GM23248 (cell line): ENCODE measurements around the gene LAMA2. TPM values are rescaled to one million over a fixed set of nuclear protein-coding genes. Genes with fewer than 3 reads are reported as not detected.

Source experiments
- DNase-seq: peaks from one replicate; pipeline ENCODE4 v3.0.0-alpha.2; 2015
- H2AFZ ChIP-seq: fragments of 200-600 bp; sonication (generic); 2 replicates; pipeline ENCODE4 v1.6.1; 2016; ENCODE audit warnings: antibody characterized with exemption
- H3F3A ChIP-seq: fragments of 200-600 bp; sonication (generic); 2 replicates; pipeline ENCODE4 v1.6.1; 2016; ENCODE audit warnings: mild to moderate bottlenecking, antibody characterized with exemption, mixed run types; ENCODE audit not compliant: insufficient read depth
- H3K27ac ChIP-seq: fragments of 200-600 bp; sonication (generic); 2 replicates; pipeline ENCODE4 v1.5.1; 2016; ENCODE audit warnings: mild to moderate bottlenecking
- H3K27me3 ChIP-seq: fragments of 200-600 bp; sonication (generic); replicated peaks from 2 replicates; pipeline ENCODE4 v1.6.1; 2016; ENCODE audit warnings: mild to moderate bottlenecking; ENCODE audit not compliant: insufficient read depth
- H3K36me3 ChIP-seq: fragments of 200-600 bp; sonication (generic); 2 replicates; pipeline ENCODE4 v1.6.1; 2016; ENCODE audit warnings: low read depth, mild to moderate bottlenecking
- H3K4me1 ChIP-seq: fragments of 200-600 bp; sonication (generic); 2 replicates; pipeline ENCODE4 v1.6.1; 2016; ENCODE audit warnings: mild to moderate bottlenecking; ENCODE audit not compliant: insufficient read depth
- H3K4me2 ChIP-seq: fragments of 200-600 bp; sonication (generic); one replicate; pipeline ENCODE4 v1.6.1; 2016; ENCODE audit warnings: mild to moderate bottlenecking; ENCODE audit not compliant: unreplicated experiment
- H3K4me3 ChIP-seq: fragments of 200-600 bp; sonication (generic); 2 replicates; pipeline ENCODE4 v1.5.1; 2016; ENCODE audit warnings: mild to moderate bottlenecking
- H3K79me2 ChIP-seq: fragments of 200-600 bp; sonication (generic); 2 replicates; pipeline ENCODE4 v1.6.1; 2016; ENCODE audit warnings: mild to moderate bottlenecking; ENCODE audit not compliant: insufficient read depth
- H3K9ac ChIP-seq: fragments of 200-600 bp; sonication (generic); 2 replicates; pipeline ENCODE4 v1.6.1; 2016; ENCODE audit warnings: mild to moderate bottlenecking
- H3K9me2 ChIP-seq: fragments of 200-600 bp; sonication (generic); 2 replicates; pipeline ENCODE4 v1.6.1; 2016; ENCODE audit warnings: mixed run types, mild to moderate bottlenecking, moderate library complexity; ENCODE audit not compliant: insufficient read depth
- H3K9me3 ChIP-seq: fragments of 200-600 bp; sonication (generic); one replicate; pipeline ENCODE4 v1.6.1; 2017; ENCODE audit warnings: low read depth
- H4K20me1 ChIP-seq: fragments of 200-600 bp; sonication (generic); 2 replicates; pipeline ENCODE4 v1.6.0; 2016; ENCODE audit not compliant: insufficient read depth
- EZH2 ChIP-seq: fragments of 200-600 bp; sonication (generic); IDR thresholded peaks from 2 replicates; pipeline ENCODE4 v1.6.1; 2018; ENCODE audit warnings: antibody characterized with exemption, mild to moderate bottlenecking; ENCODE audit not compliant: insufficient read depth, poor library complexity, severe bottlenecking
- EZH2phosphoT487 ChIP-seq: fragments of 200-600 bp; sonication (generic); IDR thresholded peaks from 2 replicates; pipeline ENCODE4 v1.6.1; 2018; ENCODE audit warnings: antibody characterized with exemption, moderate library complexity, mild to moderate bottlenecking, low read depth; ENCODE audit not compliant: insufficient read depth
- WGBS, 2 experiments: methylation state at CpG; one replicate each; pipeline ENCODE4 v1.1.6; 2015 to 2017; ENCODE audit warnings: low lambda C conversion rate in 2 of 2, low coverage in 1 of 2; ENCODE audit errors: missing lambda C conversion rate in 2 of 2; 5-methylcytosine and 5-hydroxymethylcytosine counted together
- in situ Hi-C: fragments of 300-500 bp; cut with MboI; formaldehyde crosslinking; loops from 2 replicates; pipeline ENCODE4 v1.15.0; 2020
- polyA plus RNA-seq: library from polyadenylated mRNA; unstranded; fragments of >200 nt; fragmentation: Nextera tagmentation; extraction: Ambion mirVana; gene quantifications from 2 replicates; pipeline ENCODE4 v1.2.1, GENCODE V29; 2016
- total RNA-seq: library from RNA; depleted of rRNA; stranded (reverse); fragments of >200 nt; shearing (Covaris generic); gene quantifications from 2 replicates; pipeline ENCODE4 v1.2.3, GENCODE V29; 2014

Gene LAMA2
- total and polyA plus RNA-seq, 2 experiments from 2014 or later, result 8.3 to 31.1 TPM

GRCh38 chr6:129177801-129178200 lies 294.9 kb downstream of the LAMA2 start:
- Histone ChIP-seq H3K79me2 (no peaks in the 10 kb centered on the region), H3K4me1 (peaks cover 8% of the 10 kb centered on the region; the same call in 1 of the 2 replicates), H3K9me2 (no peaks in the 10 kb centered on the region), H3K4me3 (no peak overlapping the region), H4K20me1 (no peaks in the 10 kb centered on the region), H3F3A (no peaks in the 10 kb centered on the region), H3K36me3 (no peaks in the 10 kb centered on the region), H3K9ac (no peak overlapping the region), H3K27ac (no peak overlapping the region), H2AFZ (no peak overlapping the region), H3K4me2 (no peak overlapping the region), H3K9me3 (no peaks in the 10 kb centered on the region), H3K27me3 (no peaks in the 10 kb centered on the region)
- DNase-seq, result no peak
- TF ChIP-seq EZH2, result no peak
- no peak for TF ChIP-seq EZH2phosphoT487
- 91 to 93% methylated on average over 4 of the region's 4 CpGs for WGBS, 2 experiments
- in situ Hi-C loops, result no loop called here

DNA sequence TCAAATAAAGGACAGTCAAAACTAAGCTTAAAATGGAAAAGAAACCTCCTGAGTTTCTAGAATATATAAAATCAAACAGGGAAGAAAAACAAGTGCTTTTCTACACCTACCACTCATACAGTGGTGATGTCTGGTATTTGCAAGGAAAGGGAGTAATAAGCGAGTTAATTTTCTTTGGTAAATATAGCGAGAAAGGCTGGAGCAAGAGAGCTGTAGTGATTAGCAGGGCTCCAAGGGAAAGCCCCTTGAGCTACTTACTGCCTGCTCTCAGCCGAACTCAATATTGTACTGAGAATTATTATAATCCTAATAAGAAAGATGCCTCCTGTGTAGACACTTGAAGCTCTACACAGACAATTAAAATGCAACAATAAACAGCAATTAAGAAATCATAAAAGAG lies 296.3 kb downstream of the LAMA2 start:
- H3K36me3 ChIP-seq, result no peaks in the 10 kb centered on the region
- H3K9me3 ChIP-seq, result no peaks in the 10 kb centered on the region
- no peaks in the 10 kb centered on the region for H3K27me3 ChIP-seq
- DNase-seq, result no peak
- H3K4me1 ChIP-seq, result peaks cover 22% of the 10 kb centered on the region
- WGBS, 2 experiments, result 94 to 96% methylated on average over 3 of the region's 3 CpGs
- no peaks in the 10 kb centered on the region for H4K20me1 ChIP-seq
- H3K4me3 ChIP-seq, result no peak overlapping the region
- H3K9me2 ChIP-seq, result no peaks in the 10 kb centered on the region
- in situ Hi-C loops, result no loop called here
- H3K79me2 ChIP-seq, result no peaks in the 10 kb centered on the region
- TF ChIP-seq EZH2 (no peak), EZH2phosphoT487 (no peak)
- no peak overlapping the region for H3K27ac ChIP-seq
- H2AFZ ChIP-seq, result no peak overlapping the region
- no peak overlapping the region for H3K9ac ChIP-seq
- no peak overlapping the region for H3K4me2 ChIP-seq
- H3F3A ChIP-seq, result peaks cover 15% of the 10 kb centered on the region

DNA sequence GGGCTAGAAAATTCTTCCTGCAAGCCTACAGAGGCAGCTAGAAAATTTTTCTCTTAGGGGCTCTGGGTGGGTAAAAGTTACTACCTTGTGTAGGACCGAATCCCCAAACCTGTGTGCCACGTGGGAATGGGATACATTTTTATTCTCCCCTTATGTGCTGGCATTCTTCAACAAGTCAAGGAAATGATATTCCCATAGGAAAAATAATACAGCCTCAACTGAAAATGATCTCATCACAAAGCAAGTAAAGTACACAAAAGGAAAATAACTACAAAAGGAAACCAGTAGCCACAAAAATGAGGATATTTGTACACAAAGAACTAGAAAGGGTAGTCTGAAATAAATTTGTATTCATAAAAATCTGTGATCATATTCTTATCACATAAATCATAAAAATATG lies 298.1 kb downstream of the LAMA2 start:
- Histone ChIP-seq H3K9me3 (no peaks in the 10 kb centered on the region), H3F3A (peaks cover 27% of the 10 kb centered on the region), H3K27ac (no peak overlapping the region), H3K36me3 (no peaks in the 10 kb centered on the region), H3K79me2 (no peaks in the 10 kb centered on the region), H3K4me3 (no peak overlapping the region), H3K27me3 (no peaks in the 10 kb centered on the region), H3K9me2 (no peaks in the 10 kb centered on the region), H3K9ac (no peak overlapping the region), H3K4me2 (no peak overlapping the region), H4K20me1 (no peaks in the 10 kb centered on the region), H2AFZ (no peak overlapping the region), H3K4me1 (peaks cover 34% of the 10 kb centered on the region)
- DNase-seq, result no peak
- in situ Hi-C loops, result no loop called here
- TF ChIP-seq EZH2phosphoT487 (no peak), EZH2 (no peak)
- WGBS, 2 experiments, result 80 to 91% methylated on average over 2 of the region's 2 CpGs

GRCh38 chr6:129183187-129183591 lies 300.3 kb downstream of the LAMA2 start:
- in situ Hi-C loops, result no loop called here
- no peak for DNase-seq
- TF ChIP-seq EZH2, result no peak
- no peak for TF ChIP-seq EZH2phosphoT487
- H3K4me2 ChIP-seq, result peak overlapping the region; percentile 31
- H3K4me1 ChIP-seq, result peaks cover 51% of the 10 kb centered on the region
- H3K79me2 ChIP-seq, result no peaks in the 10 kb centered on the region
- H3K4me3 ChIP-seq, result no peak overlapping the region
- no peaks in the 10 kb centered on the region for H3K9me2 ChIP-seq
- no peak overlapping the region for H3K9ac ChIP-seq
- peaks cover 35% of the 10 kb centered on the region for H3F3A ChIP-seq
- WGBS, 2 experiments, result 20 to 30% methylated on average over 1 of the region's 1 CpG
- H4K20me1 ChIP-seq, result no peaks in the 10 kb centered on the region
- H3K36me3 ChIP-seq, result no peaks in the 10 kb centered on the region
- 0 out of 2 replicates have a peak overlapping the region, but pooled peaks have one; percentile 1 for H2AFZ ChIP-seq
- peak overlapping the region; percentile 44 for H3K27ac ChIP-seq
- no peaks in the 10 kb centered on the region for H3K27me3 ChIP-seq
- no peaks in the 10 kb centered on the region for H3K9me3 ChIP-seq
